Measurements from ENCODE around the gene RFXANK.
"Not testable (repeated sequence)": the region's sequence is repeated elsewhere in the genome, so short reads cannot be mapped to it uniquely, and the experiment has no call there.

Gene RFXANK

GRCh38 chr19:19206938-19207337 is 14.9 kb downstream of the RFXANK start:
- DNase-seq: no peak

GRCh38 chr19:19207637-19208572 is 15.8 kb downstream of the RFXANK start:
- DNase-seq: no peak

- no peak for DNase-seq
Observed at GRCh38 chr19:19209372-19209771, 17.3 kb downstream of the RFXANK start.

- no peak for DNase-seq
Observed at GRCh38 chr19:19211499-19212420, 19.7 kb downstream of the RFXANK start, which contains the start of gene NCAN. Gene NCAN (plus strand): TSS chr19:19211958. CDS start chr19:19216954, 4,996 bp downstream.

GRCh38 chr19:19212916-19213315 is 20.9 kb downstream of the RFXANK start:
- no peak for DNase-seq

- no peak for DNase-seq
Observed at GRCh38 chr19:19213426-19214158, 21.5 kb downstream of the RFXANK start.

GRCh38 chr19:19214159-19214490 is 22.1 kb downstream of the RFXANK start:
- DNase-seq: no peak

GRCh38 chr19:19214892-19215291 is 22.8 kb downstream of the RFXANK start:
- DNase-seq: peak; percentile 68

- no peak for DNase-seq
Observed at GRCh38 chr19:19215792-19216191, 23.7 kb downstream of the RFXANK start.

- no peak for DNase-seq
Observed at GRCh38 chr19:19217099-19217498, 25.0 kb downstream of the RFXANK start.

- no peak for DNase-seq
Observed at GRCh38 chr19:19218911-19219310, 26.9 kb downstream of the RFXANK start.

- not testable (repeated sequence) for DNase-seq
Observed at GRCh38 chr19:19221000-19221399, 28.9 kb downstream of the RFXANK start.

- no peak for DNase-seq
Observed at GRCh38 chr19:19223060-19223459, 31.0 kb downstream of the RFXANK start.

GRCh38 chr19:19223636-19224035 is 31.6 kb downstream of the RFXANK start:
- DNase-seq: no peak

- DNase-seq: no peak
Observed at GRCh38 chr19:19224150-19224851, 32.2 kb downstream of the RFXANK start.

- DNase-seq: peak; percentile 80
Observed at GRCh38 chr19:19224852-19225494, 32.9 kb downstream of the RFXANK start.

GRCh38 chr19:19226204-19226603 is 34.1 kb downstream of the RFXANK start:
- no peak for DNase-seq

- DNase-seq: no peak
Observed at GRCh38 chr19:19226663-19227062, 34.6 kb downstream of the RFXANK start.

GRCh38 chr19:19227217-19227616 is 35.2 kb downstream of the RFXANK start:
- DNase-seq: no peak

- DNase-seq: no peak
Observed at GRCh38 chr19:19229701-19230100, 37.6 kb downstream of the RFXANK start.

- no peak for DNase-seq
Observed at GRCh38 chr19:19230999-19231398, 38.9 kb downstream of the RFXANK start.

GRCh38 chr19:19232261-19232721 is 40.2 kb downstream of the RFXANK start:
- DNase-seq: no peak
